Spleen (tissue), 11 donors: Measurements from ENCODE around the gene GIPC3. TPM values are rescaled to one million over a fixed set of nuclear protein-coding genes. Genes with fewer than 3 reads are reported as not detected.

Experiments used
- DNase-seq: peaks from one replicate; pipeline ENCODE4 v3.0.0-alpha.2; 2020
- H3K27ac ChIP-seq, 8 donors: fragments of 200-600 bp; sonication (generic) in 7 of 8; 1 replicate in 4 of 8; 2 replicates in 4 of 8; pipeline versions ENCODE4 v1.5.0 to v1.8.0; 2016 to 2021; ENCODE audit warnings: inconsistent platforms in 4 of 8, mild to moderate bottlenecking in 4 of 8, moderate library complexity in 1 of 8
- H3K27me3 ChIP-seq, 7 donors: fragments of 200-600 bp; sonication (generic) in 6 of 7; replicated peaks in 1 of 7; 1 replicate in 4 of 7; 2 replicates in 3 of 7; pipeline versions ENCODE4 v1.5.0 to v1.8.0; 2016 to 2021; ENCODE audit warnings: inconsistent platforms in 3 of 7, mild to moderate bottlenecking in 1 of 7
- H3K36me3 ChIP-seq, 6 donors: fragments of 200-600 bp; sonication (generic) in 5 of 6; 1 replicate in 4 of 6; 2 replicates in 2 of 6; pipeline versions ENCODE4 v1.5.0 to v1.8.0; 2016 to 2021; ENCODE audit warnings: inconsistent platforms in 2 of 6
- H3K4me1 ChIP-seq, 6 donors: fragments of 200-600 bp; sonication (generic) in 5 of 6; 1 replicate in 3 of 6; 2 replicates in 3 of 6; pipeline versions ENCODE4 v1.5.0 to v1.8.0; 2016 to 2021; ENCODE audit warnings: inconsistent platforms in 3 of 6
- H3K4me3 ChIP-seq, 8 donors: fragments of 200-600 bp; sonication (generic) in 7 of 8; 1 replicate in 4 of 8; 2 replicates in 4 of 8; pipeline versions ENCODE4 v1.5.0 to v1.8.0; 2016 to 2021; ENCODE audit warnings: inconsistent platforms in 4 of 8, mild to moderate bottlenecking in 4 of 8, moderate library complexity in 2 of 8
- H3K9me3 ChIP-seq, 8 donors: fragments of 200-600 bp; sonication (generic) in 7 of 8; 1 replicate in 4 of 8; 2 replicates in 4 of 8; pipeline versions ENCODE4 v1.5.0 to v1.8.0; 2016 to 2021; ENCODE audit warnings: inconsistent platforms in 4 of 8
- CTCF ChIP-seq, 11 experiments: fragments of 200-600 bp in 7 of 11; fragments of 450-650 bp in 4 of 11; sonication (generic) in 4 of 11; IDR thresholded peaks in 8 of 11; conservative IDR thresholded peaks in 3 of 11; 1 replicate in 7 of 11; 2 replicates in 4 of 11; pipeline versions ENCODE4 v1.4.0 to v1.8.0; 2016 to 2021; ENCODE audit warnings: antibody characterized with exemption in 11 of 11, inconsistent platforms in 4 of 11, mild to moderate bottlenecking in 1 of 11
- POLR2A ChIP-seq, 3 donors: fragments of 450-650 bp; IDR thresholded peaks; one replicate each; pipeline ENCODE4 v1.5.1; 2017; ENCODE audit warnings: antibody characterized with exemption in 3 of 3, mild to moderate bottlenecking in 1 of 3
- POLR2AphosphoS5 ChIP-seq, 3 donors: sonication (generic); formaldehyde crosslinking; IDR thresholded peaks; one replicate each; pipeline ENCODE4 v1.5.1; 2017; ENCODE audit warnings: antibody characterized with exemption in 3 of 3
- WGBS, 5 donors: extraction: QIAGEN DNeasy Blood & Tissue Kit in 3 of 5; methylation state at CpG; one replicate each; pipeline versions ENCODE4 v1.1.5 to v1.1.7; 2013 to 2018; 5-methylcytosine and 5-hydroxymethylcytosine counted together
- intact Hi-C: fragments of 100-400 bp; cut with DNase I; formaldehyde crosslinking; loops from one replicate; pipeline ENCODE4 v1.15.0; 2023; ENCODE audit warnings: low total_unique reads
- polyA plus RNA-seq, 3 donors: library from polyadenylated mRNA; stranded (reverse); fragments of 200-250 nt; gene quantifications; one replicate each; pipeline ENCODE4 v1.2.1, GENCODE V29; 2013
- small RNA-seq, 4 donors: library from RNA; depleted of rRNA; stranded (forward); fragments of <200 nt; gene quantifications; one replicate each; pipeline ENCODE3, GENCODE V24; 2016
- total RNA-seq, 7 donors: library from RNA; depleted of rRNA in 3 of 7; stranded (reverse); fragments of >200 nt in 3 of 7; fragmentation: NEBNext Ultra II Directional in 4 of 7; extraction: Animal tissue kit (Norgen Biotek cat#: 25700) in 4 of 7; gene quantifications; one replicate each; pipeline versions ENCODE4 v1.1.0 to v1.2.1, GENCODE V29; 2016 to 2021
- donor health status: healthy with polysubstance abuse.
- donor health status: DM: no; HTN: no; CAD: no; lungs with moderate emphysema.
- donor health status: DM: no; HTN: no; CAD: no.
- donor health status: Bipolar disorder and iron deficiency.
- donor health status: healthy.
- donor health status: DM: no; HTN: no; CAD: no.
- donor health status: DM: yes; HTN: yes; CAD: no.

Gene GIPC3
- total and polyA plus RNA-seq, 10 donors = 0.80 to 9.2 (median 5.1) TPM

GRCh38 chr19:3641515-3642269, 56.4 kb downstream of the GIPC3 start:
- intact Hi-C loops = no loop called here
- Histone ChIP-seq H3K4me3 (no peak overlapping the region), H3K36me3 (peaks cover 0 to 100% (median 79%) of the 10 kb centered on the region in 6 donors), H3K9me3 (no peaks in the 10 kb centered on the region), H3K27me3 (no peaks in the 10 kb centered on the region), H3K27ac (no peak overlapping the region), H3K4me1 (no peaks in the 10 kb centered on the region)
- 91 to 97% (median 94%) methylated on average over 20 to 28 of the region's 28 CpGs for WGBS, 5 donors
- DNase-seq = no peak
- no peak for TF ChIP-seq POLR2A (IDR thresholded peaks at IDR 0.05)
- TF ChIP-seq POLR2AphosphoS5 (IDR thresholded peaks at IDR 0.05) = peak in 1 of 3 donors; percentile 17

- Histone ChIP-seq H3K36me3 (peaks cover 0 to 100% (median 76%) of the 10 kb centered on the region in 6 donors), H3K9me3 (no peaks in the 10 kb centered on the region), H3K4me3 (no peak overlapping the region), H3K27ac (no peak overlapping the region), H3K27me3 (no peaks in the 10 kb centered on the region), H3K4me1 (no peaks in the 10 kb centered on the region)
- intact Hi-C loops = no loop called here
- WGBS, 5 donors = 91 to 94% (median 93%) methylated on average over 17 of the region's 17 CpGs
- TF ChIP-seq POLR2AphosphoS5 (IDR thresholded peaks at IDR 0.05) (no peak), POLR2A (IDR thresholded peaks at IDR 0.05) (no peak), CTCF (IDR thresholded peaks at IDR 0.05 in 8 of 11, conservative IDR thresholded peaks at IDR 0.05 in 3 of 11) (no peak)
- no peak for DNase-seq
These were observed 57.0 kb downstream of the GIPC3 start for GRCh38 chr19:3642296-3642695.

Small RNA genes within 50 kb of the gene (small RNA-seq; reads per million reads assigned to genes)
- 0 reads per million in 4 donors for gene AC005786.1

Other genes starting within 250 kb of the GIPC3 start
- 100 to 1,000 TPM in 2 of 7 donors, 10 to 100 TPM in 5; 65.4 to 125 (median 77.1) TPM for gene NFIC, start 218.9 kb upstream of the GIPC3 start, total RNA-seq
- gene NFIC, start 218.9 kb upstream of the GIPC3 start, polyA plus RNA-seq = 10 to 100 TPM in 1 of 3 donors, 1 to 10 TPM in 2; 4.1 to 23.4 (median 4.2) TPM
- 1 to 10 TPM in 4 of 7 donors, not detected in 3; 1.2 to 3.0 (median 2.0) TPM for gene SMIM24, start 105.0 kb upstream of the GIPC3 start, total RNA-seq
- gene SMIM24, start 105.0 kb upstream of the GIPC3 start, polyA plus RNA-seq = 1 to 10 TPM in 1 of 3 donors, under 1 TPM in 2; 0.63 to 1.7 (median 0.80) TPM
- not detected for gene SMIM44, start 102.0 kb upstream of the GIPC3 start, total RNA-seq
- not detected for gene SMIM44, start 102.0 kb upstream of the GIPC3 start, polyA plus RNA-seq
- gene DOHH, start 84.8 kb upstream of the GIPC3 start, total RNA-seq = 10 to 100 TPM in 4 of 7 donors, 1 to 10 TPM in 3; 6.9 to 13.7 (median 11.2) TPM
- gene DOHH, start 84.8 kb upstream of the GIPC3 start, polyA plus RNA-seq = 10 to 100 TPM in 2 of 3 donors, 1 to 10 TPM in 1; 6.6 to 16.8 (median 10.1) TPM
- 10 to 100 TPM; 26.4 to 53.6 (median 47.3) TPM for gene FZR1, start 79.2 kb upstream of the GIPC3 start, total RNA-seq
- 10 to 100 TPM in 2 of 3 donors, 1 to 10 TPM in 1; 9.8 to 26.1 (median 11.2) TPM for gene FZR1, start 79.2 kb upstream of the GIPC3 start, polyA plus RNA-seq
- 1 to 10 TPM in 6 of 7 donors, not detected in 1; 2.7 to 7.4 (median 4.8) TPM for gene TEKTIP1, start 46.3 kb upstream of the GIPC3 start, total RNA-seq
- 1 to 10 TPM; 1.2 to 1.5 (median 1.2) TPM for gene TEKTIP1, start 46.3 kb upstream of the GIPC3 start, polyA plus RNA-seq
- gene MFSD12, start 27.9 kb upstream of the GIPC3 start, total RNA-seq = 100 to 1,000 TPM in 3 of 7 donors, 10 to 100 TPM in 4; 62.8 to 131 (median 98.6) TPM
- gene MFSD12, start 27.9 kb upstream of the GIPC3 start, polyA plus RNA-seq = 10 to 100 TPM; 31.0 to 63.9 (median 37.6) TPM
- 10 to 100 TPM; 49.4 to 74.1 (median 62.8) TPM for gene HMG20B, start 12.5 kb upstream of the GIPC3 start, total RNA-seq
- gene HMG20B, start 12.5 kb upstream of the GIPC3 start, polyA plus RNA-seq = 10 to 100 TPM; 52.4 to 82.2 (median 71.4) TPM
- gene TBXA2R, start 21.4 kb downstream of the GIPC3 start, total RNA-seq = 10 to 100 TPM in 5 of 7 donors, 1 to 10 TPM in 2; 8.7 to 16.1 (median 11.6) TPM
- 1 to 10 TPM; 2.1 to 4.4 (median 3.8) TPM for gene TBXA2R, start 21.4 kb downstream of the GIPC3 start, polyA plus RNA-seq
- 10 to 100 TPM; 18.9 to 27.1 (median 25.7) TPM for gene CACTIN, start 41.3 kb downstream of the GIPC3 start, total RNA-seq
- gene CACTIN, start 41.3 kb downstream of the GIPC3 start, polyA plus RNA-seq = 10 to 100 TPM; 10.8 to 21.1 (median 12.0) TPM
- gene PIP5K1C, start 115.0 kb downstream of the GIPC3 start, total RNA-seq = 10 to 100 TPM; 30.2 to 41.9 (median 38.8) TPM
- 10 to 100 TPM in 1 of 3 donors, 1 to 10 TPM in 2; 6.2 to 21.4 (median 7.6) TPM for gene PIP5K1C, start 115.0 kb downstream of the GIPC3 start, polyA plus RNA-seq
- gene TJP3, start 122.9 kb downstream of the GIPC3 start, total RNA-seq = 1 to 10 TPM in 6 of 7 donors, under 1 TPM in 1; 0.75 to 9.0 (median 2.5) TPM
- gene TJP3, start 122.9 kb downstream of the GIPC3 start, polyA plus RNA-seq = 1 to 10 TPM in 2 of 3 donors, under 1 TPM in 1; 0.39 to 1.1 (median 1.1) TPM
- gene APBA3, start 176.2 kb downstream of the GIPC3 start, total RNA-seq = 10 to 100 TPM; 28.8 to 37.1 (median 34.3) TPM
- gene APBA3, start 176.2 kb downstream of the GIPC3 start, polyA plus RNA-seq = 10 to 100 TPM; 17.1 to 30.8 (median 17.5) TPM
- 10 to 100 TPM; 38.7 to 66.2 (median 48.2) TPM for gene MRPL54, start 177.2 kb downstream of the GIPC3 start, total RNA-seq
- 100 to 1,000 TPM; 128 to 157 (median 140) TPM for gene MRPL54, start 177.2 kb downstream of the GIPC3 start, polyA plus RNA-seq
- gene RAX2, start 186.8 kb downstream of the GIPC3 start, total RNA-seq = not detected
- not detected for gene RAX2, start 186.8 kb downstream of the GIPC3 start, polyA plus RNA-seq
- gene MATK, start 200.9 kb downstream of the GIPC3 start, total RNA-seq = 10 to 100 TPM in 6 of 7 donors, 1 to 10 TPM in 1; 8.1 to 22.6 (median 15.2) TPM
- 10 to 100 TPM; 16.2 to 19.1 (median 18.7) TPM for gene MATK, start 200.9 kb downstream of the GIPC3 start, polyA plus RNA-seq